Endodermal cell (in vitro differentiated cells): ENCODE results near the gene TMEM186. TPM values are rescaled to one million over a fixed set of nuclear protein-coding genes. Genes with fewer than 3 reads are reported as not detected.
"Not testable (repeated sequence)": the region's sequence is repeated elsewhere in the genome, so short reads cannot be mapped to it uniquely, and the experiment has no call there.

Source experiments
- DNase-seq: peaks from one replicate; pipeline ENCODE4 v3.0.0-alpha.2; 2017
- H3K27ac ChIP-seq: 2 replicates; pipeline ENCODE4 v1.5.1; 2013; ENCODE audit warnings: mild to moderate bottlenecking, low read depth, low read length, moderate library complexity
- H3K27me3 ChIP-seq: 2 replicates; pipeline ENCODE4 v1.6.1; 2013; ENCODE audit warnings: mild to moderate bottlenecking, low read length, moderate library complexity; ENCODE audit not compliant: insufficient read depth, control insufficient read depth, poor library complexity, severe bottlenecking
- H3K36me3 ChIP-seq: 2 replicates; pipeline ENCODE4 v1.7.0; 2013; ENCODE audit warnings: mild to moderate bottlenecking, low read length, moderate library complexity; ENCODE audit not compliant: control insufficient read depth, insufficient read depth
- H3K4me1 ChIP-seq: one replicate; pipeline ENCODE4 v1.7.0; 2013; ENCODE audit warnings: low read length; ENCODE audit not compliant: control insufficient read depth, insufficient read depth
- H3K4me3 ChIP-seq: 2 replicates; pipeline ENCODE4 v1.5.1; 2013; ENCODE audit warnings: mild to moderate bottlenecking, low read length, moderate library complexity
- H3K9ac ChIP-seq: 2 replicates; pipeline ENCODE4 v1.6.1; 2013; ENCODE audit warnings: mild to moderate bottlenecking, low read length, moderate library complexity; ENCODE audit not compliant: poor library complexity, severe bottlenecking; ENCODE audit errors: extremely low read depth
- H3K9me3 ChIP-seq: 2 replicates; pipeline ENCODE4 v1.6.1; 2013; ENCODE audit warnings: mild to moderate bottlenecking, low read length, moderate library complexity; ENCODE audit not compliant: control insufficient read depth
- H3K27ac Mint-ChIP-seq: 2 replicates; pipeline ENCODE4 v1.8.0; 2020; ENCODE audit warnings: mixed read lengths
- H3K27me3 Mint-ChIP-seq: 2 replicates; pipeline ENCODE4 v1.8.0; 2021; ENCODE audit warnings: mild to moderate bottlenecking, mixed read lengths; ENCODE audit not compliant: insufficient read depth
- H3K36me3 Mint-ChIP-seq: 2 replicates; pipeline ENCODE4 v1.8.0; 2020; ENCODE audit warnings: low read depth, mixed read lengths
- H3K4me1 Mint-ChIP-seq: 2 replicates; pipeline ENCODE4 v1.8.0; 2020; ENCODE audit warnings: mixed read lengths
- H3K4me3 Mint-ChIP-seq: 2 replicates; pipeline ENCODE4 v1.8.0; 2020; ENCODE audit warnings: mild to moderate bottlenecking, moderate library complexity, mixed read lengths
- H3K9me3 Mint-ChIP-seq: 2 replicates; pipeline ENCODE4 v1.8.0; 2020; ENCODE audit warnings: mild to moderate bottlenecking, mixed read lengths
- WGBS, 2 experiments: methylation state at CpG; one replicate each; pipeline versions ENCODE4 v1.1.5 to v1.1.7; 2013; ENCODE audit warnings: missing lambda C conversion rate in 2 of 2, mixed read lengths in 1 of 2; ENCODE audit not compliant: insufficient coverage in 1 of 2, insufficient read length in 1 of 2; 5-methylcytosine and 5-hydroxymethylcytosine counted together
- total RNA-seq, 2 donors: library from RNA; stranded (reverse); fragmentation: NEBNext Ultra II Directional in 1 of 2; extraction: Animal tissue kit (Norgen Biotek cat#: 25700) in 1 of 2; gene quantifications; 2 replicates in 1 of 2; 3 replicates in 1 of 2; pipeline ENCODE4 v1.2.1, GENCODE V29; 2021
- TF ChIP-seq, protein P1 (sequence below): fragments of 200-600 bp; sonication (generic); conservative IDR thresholded peaks from 2 replicates; pipeline ENCODE4 v1.5.0; 2021; ENCODE audit warnings: antibody characterized with exemption, mild to moderate bottlenecking

Gene TMEM186
- total RNA-seq, 2 donors from 2014 or later = 10.9 to 14.0 TPM

DNA sequence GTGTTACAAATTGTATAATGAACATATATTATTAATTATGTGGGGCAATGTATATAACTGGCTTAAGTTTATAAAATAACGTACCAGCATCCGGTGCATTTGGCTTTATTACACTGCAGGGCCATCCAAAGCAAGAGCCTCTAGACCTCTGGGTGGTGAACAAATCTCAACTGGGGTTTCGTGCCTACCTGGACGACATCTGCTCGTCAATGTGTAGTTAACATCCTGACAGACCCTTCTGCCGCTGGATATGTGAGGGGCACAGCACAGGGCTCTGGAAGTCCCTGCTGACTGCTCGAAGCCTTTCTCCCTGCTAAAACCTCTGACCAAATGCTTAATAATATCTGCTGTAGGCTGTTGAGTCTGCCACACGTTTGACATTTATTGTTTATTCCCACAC lies 2.3 kb downstream of the TMEM186 start:
- Mint-ChIP-seq H3K27ac (no peak overlapping the region), H3K27me3 (no peaks in the 10 kb centered on the region), H3K4me1 (peaks cover 17% of the 10 kb centered on the region), H3K36me3 (peaks cover 2% of the 10 kb centered on the region), H3K9me3 (no peaks in the 10 kb centered on the region), H3K4me3 (no peak overlapping the region)
- Histone ChIP-seq H3K9ac (no peak overlapping the region), H3K36me3 (peaks cover 20% of the 10 kb centered on the region), H3K4me3 (no peak overlapping the region), H3K9me3 (no peaks in the 10 kb centered on the region), H3K4me1 (no peaks in the 10 kb centered on the region), H3K27ac (no peak overlapping the region), H3K27me3 (no peaks in the 10 kb centered on the region)
- 91 to 96% methylated on average over 6 to 8 of the region's 8 CpGs for WGBS, 2 experiments
- no peak for DNase-seq
- TF ChIP-seq, protein P1, sequence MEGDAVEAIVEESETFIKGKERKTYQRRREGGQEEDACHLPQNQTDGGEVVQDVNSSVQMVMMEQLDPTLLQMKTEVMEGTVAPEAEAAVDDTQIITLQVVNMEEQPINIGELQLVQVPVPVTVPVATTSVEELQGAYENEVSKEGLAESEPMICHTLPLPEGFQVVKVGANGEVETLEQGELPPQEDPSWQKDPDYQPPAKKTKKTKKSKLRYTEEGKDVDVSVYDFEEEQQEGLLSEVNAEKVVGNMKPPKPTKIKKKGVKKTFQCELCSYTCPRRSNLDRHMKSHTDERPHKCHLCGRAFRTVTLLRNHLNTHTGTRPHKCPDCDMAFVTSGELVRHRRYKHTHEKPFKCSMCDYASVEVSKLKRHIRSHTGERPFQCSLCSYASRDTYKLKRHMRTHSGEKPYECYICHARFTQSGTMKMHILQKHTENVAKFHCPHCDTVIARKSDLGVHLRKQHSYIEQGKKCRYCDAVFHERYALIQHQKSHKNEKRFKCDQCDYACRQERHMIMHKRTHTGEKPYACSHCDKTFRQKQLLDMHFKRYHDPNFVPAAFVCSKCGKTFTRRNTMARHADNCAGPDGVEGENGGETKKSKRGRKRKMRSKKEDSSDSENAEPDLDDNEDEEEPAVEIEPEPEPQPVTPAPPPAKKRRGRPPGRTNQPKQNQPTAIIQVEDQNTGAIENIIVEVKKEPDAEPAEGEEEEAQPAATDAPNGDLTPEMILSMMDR = no peak

DNA sequence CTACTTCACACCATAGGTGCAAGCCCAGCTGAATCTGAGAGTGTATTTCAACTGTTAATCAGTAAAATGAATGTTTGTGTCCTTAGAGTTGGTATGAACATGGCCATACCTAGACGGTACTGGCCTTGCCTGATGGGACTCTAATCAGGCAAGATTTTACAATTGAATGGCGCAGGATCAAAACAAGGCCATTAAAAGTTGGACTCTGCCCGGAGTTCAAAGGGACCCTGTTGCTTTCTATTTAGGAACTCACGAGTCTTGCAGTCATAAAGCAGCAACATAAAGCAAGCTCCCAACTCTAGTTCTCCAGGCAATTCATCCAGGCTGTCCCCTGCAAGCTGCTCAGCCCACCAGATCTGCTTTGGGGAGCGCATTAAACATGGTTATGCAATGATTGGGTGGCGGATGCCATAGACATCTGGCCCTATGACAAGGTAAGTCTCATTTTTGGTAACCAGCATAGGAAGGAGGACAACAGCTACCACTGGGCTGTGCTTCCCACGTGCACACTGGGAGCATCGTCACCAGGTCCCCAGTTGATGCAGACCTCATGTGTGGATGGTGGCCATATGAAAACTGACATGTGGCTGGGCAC lies 8.8 kb downstream of the TMEM186 start:
- H3K27ac Mint-ChIP-seq = no peak overlapping the region
- H3K4me3 Mint-ChIP-seq = no peak overlapping the region
- H3K36me3 Mint-ChIP-seq = no peaks in the 10 kb centered on the region
- H3K4me1 ChIP-seq = no peaks in the 10 kb centered on the region
- H3K27me3 ChIP-seq = no peaks in the 10 kb centered on the region
- no peak for DNase-seq
- no peaks in the 10 kb centered on the region for H3K27me3 Mint-ChIP-seq
- H3K27ac ChIP-seq = no peak overlapping the region
- H3K36me3 ChIP-seq = no peaks in the 10 kb centered on the region
- no peak overlapping the region for H3K4me3 ChIP-seq
- H3K9me3 ChIP-seq = no peaks in the 10 kb centered on the region
- peaks cover 5% of the 10 kb centered on the region for H3K4me1 Mint-ChIP-seq
- WGBS, 2 experiments = 88 to 95% methylated on average over 8 of the region's 8 CpGs
- no peaks in the 10 kb centered on the region for H3K9me3 Mint-ChIP-seq
- no peak overlapping the region for H3K9ac ChIP-seq
- TF ChIP-seq, protein P1 = no peak

DNA sequence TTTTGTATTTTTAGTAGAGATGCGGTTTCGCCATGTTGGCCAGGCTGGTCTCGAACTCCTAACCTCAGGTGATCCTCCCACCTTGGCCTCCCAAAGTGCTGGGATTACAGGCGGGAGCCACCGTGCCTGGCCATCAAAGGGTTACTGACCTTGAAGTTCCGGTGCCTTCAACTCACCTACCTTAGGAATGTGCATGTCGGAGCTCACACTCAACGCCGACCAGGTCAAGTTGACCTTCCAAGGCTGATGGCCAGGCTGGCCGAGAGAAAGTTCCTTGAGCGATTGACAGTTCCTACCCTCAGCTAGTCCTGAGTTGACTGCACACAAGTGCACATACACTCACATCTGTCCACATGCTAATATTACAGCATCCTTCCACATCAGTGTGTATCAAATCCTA lies 11.1 kb downstream of the TMEM186 start:
- not testable (repeated sequence) for H3K4me3 ChIP-seq, H3K4me3 Mint-ChIP-seq, H3K9me3 ChIP-seq, H3K36me3 ChIP-seq, DNase-seq, H3K27me3 ChIP-seq, H3K9ac ChIP-seq, H3K9me3 Mint-ChIP-seq, H3K4me1 ChIP-seq, H3K27ac ChIP-seq, H3K27ac Mint-ChIP-seq, H3K36me3 Mint-ChIP-seq
- peaks cover 14% of the 10 kb centered on the region for H3K27me3 Mint-ChIP-seq
- 95 to 98% methylated on average over 9 to 11 of the region's 11 CpGs for WGBS, 2 experiments
- peaks cover 15% of the 10 kb centered on the region for H3K4me1 Mint-ChIP-seq

DNA sequence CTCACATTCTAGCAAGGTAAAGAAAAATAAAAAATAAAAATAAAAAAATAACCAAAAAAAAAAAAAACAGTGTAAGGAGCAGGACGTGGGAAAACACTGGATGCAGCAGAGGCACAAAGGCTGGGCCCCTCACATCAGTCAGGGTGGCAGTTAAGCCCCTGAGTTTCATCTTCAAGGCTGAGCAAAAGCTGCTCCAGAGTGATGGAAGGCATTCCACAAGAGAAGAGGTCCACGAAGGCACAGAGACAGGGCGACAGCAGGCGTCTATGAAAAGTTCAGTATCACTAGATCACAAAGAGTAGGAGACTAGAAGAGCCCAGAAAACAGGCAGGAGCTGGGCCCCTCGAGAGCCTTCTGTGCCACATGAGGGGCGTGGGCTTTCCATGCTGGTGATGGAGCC lies 12.0 kb downstream of the TMEM186 start:
- TF ChIP-seq, protein P1 = no peak
- Histone ChIP-seq H3K4me3 (no peak overlapping the region), H3K4me1 (no peaks in the 10 kb centered on the region), H3K36me3 (no peaks in the 10 kb centered on the region), H3K9ac (no peak overlapping the region), H3K27ac (no peak overlapping the region), H3K9me3 (no peaks in the 10 kb centered on the region), H3K27me3 (no peaks in the 10 kb centered on the region)
- Mint-ChIP-seq H3K27me3 (peaks cover 21% of the 10 kb centered on the region), H3K9me3 (no peaks in the 10 kb centered on the region), H3K4me3 (no peak overlapping the region), H3K36me3 (no peaks in the 10 kb centered on the region), H3K27ac (no peak overlapping the region), H3K4me1 (peaks cover 15% of the 10 kb centered on the region)
- no peak for DNase-seq
- WGBS, 2 experiments = 92 to 93% methylated on average over 6 of the region's 6 CpGs
